Type B pancreatic cell (in vitro differentiated cells): ENCODE data around the gene SAMD8. TPM values are rescaled to one million over a fixed set of nuclear protein-coding genes. Genes with fewer than 3 reads are reported as not detected.
"Not testable (repeated sequence)": the region's sequence is repeated elsewhere in the genome, so short reads cannot be mapped to it uniquely, and the experiment has no call there.

ENCODE experiments used
- DNase-seq: peaks from one replicate; pipeline ENCODE4 v3.0.0; 2021; ENCODE audit warnings: mixed read lengths; ENCODE audit not compliant: unreplicated experiment; ENCODE audit errors: extremely low spot score
- H3K27ac Mint-ChIP-seq: 2 replicates; pipeline ENCODE4 v1.8.0; 2021; ENCODE audit warnings: mild to moderate bottlenecking, mixed read lengths
- H3K27me3 Mint-ChIP-seq: 2 replicates; pipeline ENCODE4 v1.8.0; 2021; ENCODE audit warnings: mixed read lengths
- H3K36me3 Mint-ChIP-seq: 2 replicates; pipeline ENCODE4 v1.8.0; 2021; ENCODE audit warnings: mixed read lengths
- H3K4me1 Mint-ChIP-seq: one replicate; pipeline ENCODE4 v1.8.0; 2021; ENCODE audit warnings: mixed read lengths; ENCODE audit not compliant: unreplicated experiment
- H3K4me3 Mint-ChIP-seq: 2 replicates; pipeline ENCODE4 v1.8.0; 2021; ENCODE audit warnings: mild to moderate bottlenecking, mixed read lengths
- H3K9me3 Mint-ChIP-seq: 2 replicates; pipeline ENCODE4 v1.8.0; 2021; ENCODE audit warnings: mixed read lengths
- total RNA-seq: library from RNA; stranded (reverse); gene quantifications from 2 replicates; pipeline ENCODE4 v1.2.1, GENCODE V29; 2021; ENCODE audit warnings: low replicate concordance
- TF ChIP-seq, protein P1 (sequence below): fragments of 200-600 bp; sonication (generic); conservative IDR thresholded peaks from 2 replicates; pipeline ENCODE4 v1.5.0; 2021; ENCODE audit warnings: antibody characterized with exemption, mild to moderate bottlenecking

Gene SAMD8
- total RNA-seq, 1 donor from 2014 or later: 17.3 TPM

DNA sequence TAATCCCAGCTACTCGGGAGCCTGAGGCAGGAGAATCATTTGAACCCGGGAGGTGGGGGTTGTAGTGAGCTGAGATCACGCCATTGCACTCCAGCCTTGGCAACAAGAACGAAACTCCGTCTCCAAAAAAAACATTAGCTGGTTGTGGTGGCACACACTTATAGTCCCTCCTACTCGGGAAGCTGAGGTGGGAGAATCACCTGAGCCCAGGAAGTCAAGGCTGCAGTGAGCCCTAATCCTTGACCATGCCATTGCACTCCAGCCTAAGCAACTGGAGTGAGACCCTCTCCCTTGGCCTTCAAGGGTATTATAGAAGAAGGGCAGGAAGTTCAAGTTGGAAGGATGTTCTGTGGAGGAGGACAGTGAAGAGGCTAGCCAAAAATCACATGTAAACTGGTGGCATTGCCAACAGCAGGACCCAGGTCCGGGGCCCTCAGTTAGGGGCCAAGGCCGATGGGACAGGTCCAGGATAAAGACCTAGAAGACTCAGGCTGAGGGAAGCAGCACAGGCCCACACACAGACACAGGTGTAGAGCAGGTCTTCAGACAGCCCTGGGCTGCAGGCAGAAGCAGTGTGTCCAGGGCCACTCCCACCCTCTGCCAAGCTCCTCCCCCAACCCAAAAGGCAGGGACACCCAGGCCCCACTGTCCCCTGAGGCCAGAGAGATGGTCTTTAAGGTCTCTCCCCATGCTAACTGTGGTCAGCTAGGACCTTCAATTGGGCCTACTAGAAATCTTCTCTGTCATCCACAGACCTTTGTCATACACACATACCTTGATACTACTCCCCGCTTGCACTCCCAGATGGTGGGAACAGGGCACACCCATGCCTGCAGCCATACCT, 8.4 kb upstream of the SAMD8 start:
- H3K4me3 Mint-ChIP-seq: no peak overlapping the region
- peaks cover 10% of the 10 kb centered on the region for H3K4me1 Mint-ChIP-seq
- no peaks in the 10 kb centered on the region for H3K9me3 Mint-ChIP-seq
- DNase-seq: peak; percentile 52
- TF ChIP-seq, protein P1, sequence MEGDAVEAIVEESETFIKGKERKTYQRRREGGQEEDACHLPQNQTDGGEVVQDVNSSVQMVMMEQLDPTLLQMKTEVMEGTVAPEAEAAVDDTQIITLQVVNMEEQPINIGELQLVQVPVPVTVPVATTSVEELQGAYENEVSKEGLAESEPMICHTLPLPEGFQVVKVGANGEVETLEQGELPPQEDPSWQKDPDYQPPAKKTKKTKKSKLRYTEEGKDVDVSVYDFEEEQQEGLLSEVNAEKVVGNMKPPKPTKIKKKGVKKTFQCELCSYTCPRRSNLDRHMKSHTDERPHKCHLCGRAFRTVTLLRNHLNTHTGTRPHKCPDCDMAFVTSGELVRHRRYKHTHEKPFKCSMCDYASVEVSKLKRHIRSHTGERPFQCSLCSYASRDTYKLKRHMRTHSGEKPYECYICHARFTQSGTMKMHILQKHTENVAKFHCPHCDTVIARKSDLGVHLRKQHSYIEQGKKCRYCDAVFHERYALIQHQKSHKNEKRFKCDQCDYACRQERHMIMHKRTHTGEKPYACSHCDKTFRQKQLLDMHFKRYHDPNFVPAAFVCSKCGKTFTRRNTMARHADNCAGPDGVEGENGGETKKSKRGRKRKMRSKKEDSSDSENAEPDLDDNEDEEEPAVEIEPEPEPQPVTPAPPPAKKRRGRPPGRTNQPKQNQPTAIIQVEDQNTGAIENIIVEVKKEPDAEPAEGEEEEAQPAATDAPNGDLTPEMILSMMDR: no peak
- H3K36me3 Mint-ChIP-seq: no peaks in the 10 kb centered on the region
- H3K27ac Mint-ChIP-seq: no peak overlapping the region
- no peaks in the 10 kb centered on the region for H3K27me3 Mint-ChIP-seq

DNA sequence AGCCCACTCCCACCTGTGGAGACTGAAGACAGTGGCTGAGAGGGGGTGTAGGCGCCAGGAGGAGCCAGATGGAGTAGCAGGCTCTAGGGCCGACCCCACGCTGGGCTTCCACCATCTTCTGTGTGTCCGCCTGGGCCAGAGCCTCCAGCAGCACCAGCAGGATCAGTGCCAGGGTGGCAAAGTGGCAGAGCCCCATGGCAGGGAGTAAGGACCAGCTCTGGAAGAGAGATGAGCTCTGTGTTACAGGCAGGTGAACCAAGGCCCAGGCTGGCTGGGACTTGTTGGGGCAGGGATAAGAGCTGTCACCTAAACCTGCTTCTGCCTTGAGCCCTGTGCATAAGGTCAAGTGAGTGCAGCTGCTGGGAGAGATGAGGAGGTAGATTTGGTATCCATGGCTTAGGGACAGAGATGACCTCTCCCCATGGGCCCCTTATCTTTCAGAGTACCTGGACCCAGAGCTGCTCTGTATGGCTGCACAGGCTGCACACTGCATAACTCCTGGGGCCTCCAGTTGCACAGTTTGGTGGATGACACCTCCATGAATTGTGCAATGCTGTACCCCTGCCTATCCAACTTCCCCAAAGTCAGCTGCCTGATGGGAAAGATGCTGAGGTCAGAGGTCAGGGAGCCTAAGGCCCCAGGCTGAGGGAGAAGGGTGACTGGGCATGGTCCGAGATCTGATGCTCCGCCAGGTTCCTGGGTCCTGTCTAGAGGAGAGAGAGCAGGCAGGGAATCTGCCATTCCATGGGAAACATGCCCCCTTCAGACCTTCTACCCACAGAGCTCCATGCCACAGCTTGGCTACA, 7.4 kb upstream of the SAMD8 start:
- Mint-ChIP-seq H3K4me3 (no peak overlapping the region), H3K36me3 (no peaks in the 10 kb centered on the region), H3K9me3 (no peaks in the 10 kb centered on the region), H3K4me1 (peaks cover 10% of the 10 kb centered on the region), H3K27me3 (no peaks in the 10 kb centered on the region), H3K27ac (no peak overlapping the region)
- TF ChIP-seq, protein P1: no peak
- peak; percentile 63 for DNase-seq

DNA sequence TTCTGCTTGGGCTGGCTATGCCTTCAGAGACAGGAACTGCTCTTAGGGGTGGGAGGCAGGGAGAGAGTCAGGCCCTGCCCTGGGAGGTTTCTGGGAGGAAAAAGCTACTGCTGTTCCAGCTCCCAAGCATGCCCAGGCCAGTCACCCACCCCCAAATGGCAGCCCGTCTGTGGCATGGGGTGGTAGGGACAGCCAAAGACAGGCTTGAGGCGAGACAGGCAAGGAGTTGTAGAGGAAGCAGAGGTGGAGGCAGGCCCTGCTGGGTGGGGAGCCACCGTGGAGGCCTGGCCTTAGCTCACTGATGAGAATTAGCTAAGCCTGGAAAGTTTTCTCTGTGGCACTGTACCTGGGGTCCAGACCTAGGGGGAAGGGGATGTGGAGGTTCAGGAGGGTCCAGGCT, 6.6 kb upstream of the SAMD8 start:
- H3K27me3 Mint-ChIP-seq: no peaks in the 10 kb centered on the region
- TF ChIP-seq, protein P1: no peak
- no peaks in the 10 kb centered on the region for H3K36me3 Mint-ChIP-seq
- no peak overlapping the region for H3K27ac Mint-ChIP-seq
- no peaks in the 10 kb centered on the region for H3K9me3 Mint-ChIP-seq
- H3K4me1 Mint-ChIP-seq: peaks cover 6% of the 10 kb centered on the region
- no peak overlapping the region for H3K4me3 Mint-ChIP-seq
- peak; percentile 65 for DNase-seq

DNA sequence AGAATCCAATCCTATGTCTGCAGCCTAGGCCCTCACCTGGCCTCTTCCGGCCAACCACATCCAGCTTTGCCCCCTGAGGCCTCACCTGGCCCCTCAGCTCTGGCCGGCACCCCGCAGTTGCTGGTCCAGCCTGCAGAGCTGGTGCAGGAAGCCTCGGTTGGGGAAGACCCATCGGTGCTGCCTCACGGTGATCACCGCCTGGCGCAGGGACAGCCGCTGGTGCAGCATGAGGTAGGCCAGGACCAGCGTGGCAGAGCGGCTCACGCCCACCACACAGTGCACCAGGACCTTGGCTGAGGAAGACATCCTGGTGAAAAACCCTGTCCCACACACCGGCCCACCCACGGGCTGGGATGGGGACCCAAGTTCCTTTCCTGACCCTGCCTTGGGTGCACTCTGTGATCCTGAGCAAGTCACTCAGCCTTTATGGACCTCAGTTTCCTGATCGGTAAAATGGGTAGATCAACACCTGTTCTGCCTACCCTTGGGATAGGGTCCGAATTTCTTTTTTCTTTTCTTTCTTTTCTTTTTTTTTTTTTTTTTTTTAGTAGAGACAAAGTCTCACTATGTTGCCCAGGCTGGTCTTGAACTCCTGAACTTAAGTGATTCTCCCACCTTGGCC, 5.8 kb upstream of the SAMD8 start:
- TF ChIP-seq, protein P1: no peak
- Mint-ChIP-seq H3K27me3 (no peaks in the 10 kb centered on the region), H3K36me3 (no peaks in the 10 kb centered on the region), H3K27ac (no peak overlapping the region), H3K4me3 (no peak overlapping the region), H3K9me3 (no peaks in the 10 kb centered on the region), H3K4me1 (peaks cover 2% of the 10 kb centered on the region)
- DNase-seq: peak; percentile 64

DNA sequence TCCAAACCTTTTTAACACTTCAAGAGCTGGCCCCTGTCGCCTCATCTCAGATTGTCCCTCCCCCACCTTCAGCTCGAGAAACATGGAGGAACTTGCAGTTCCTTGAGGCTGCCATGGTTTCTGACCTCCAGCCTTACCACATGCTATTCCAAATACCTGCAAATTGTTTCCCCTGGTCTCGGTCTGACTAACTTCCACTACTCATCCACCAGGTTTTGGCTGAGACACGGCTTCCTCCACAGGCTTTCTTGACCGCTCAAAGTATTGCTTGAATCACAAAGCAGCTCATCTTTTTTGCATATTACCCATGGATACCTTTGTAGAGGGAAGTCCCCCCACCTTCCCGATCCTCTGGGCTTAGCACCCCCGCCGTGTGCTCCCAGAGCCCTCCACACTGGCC, 5.2 kb upstream of the SAMD8 start:
- no peaks in the 10 kb centered on the region for H3K27me3 Mint-ChIP-seq
- no peak overlapping the region for H3K4me3 Mint-ChIP-seq
- H3K27ac Mint-ChIP-seq: no peak overlapping the region
- DNase-seq: no peak
- no peaks in the 10 kb centered on the region for H3K36me3 Mint-ChIP-seq
- TF ChIP-seq, protein P1: no peak
- H3K9me3 Mint-ChIP-seq: no peaks in the 10 kb centered on the region
- no peaks in the 10 kb centered on the region for H3K4me1 Mint-ChIP-seq

DNA sequence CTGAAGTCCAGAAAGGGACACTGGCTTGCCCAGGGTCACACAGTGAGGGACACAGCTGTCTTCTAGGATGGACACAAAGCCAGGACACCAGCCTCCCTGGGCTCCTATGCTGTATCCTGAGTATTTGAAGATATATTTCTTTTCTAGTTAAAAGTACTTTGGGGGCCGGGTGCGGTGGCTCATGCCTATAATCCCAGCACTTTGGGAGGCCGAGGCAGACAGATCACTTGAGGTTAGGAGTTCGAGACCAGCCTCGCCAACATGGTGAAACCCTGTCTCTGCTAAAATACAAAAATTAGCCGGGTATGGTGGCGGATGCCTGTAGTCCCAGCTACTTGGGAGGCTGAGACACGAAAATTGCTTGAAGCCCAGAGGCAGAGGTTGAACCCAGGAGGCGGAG, 4.6 kb upstream of the SAMD8 start:
- not testable (repeated sequence) for DNase-seq, H3K36me3 Mint-ChIP-seq, H3K4me3 Mint-ChIP-seq, H3K9me3 Mint-ChIP-seq, H3K4me1 Mint-ChIP-seq, H3K27me3 Mint-ChIP-seq, H3K27ac Mint-ChIP-seq
